Tibial artery (tissue), 4 donors: ENCODE data around the gene EPN2.

ENCODE experiments used
- DNase-seq, 2 donors: peaks; one replicate each; pipeline ENCODE4 v3.0.0-alpha.2; 2019
- H3K27ac ChIP-seq, 2 donors: fragments of 200-600 bp; sonication (generic) in 1 of 2; 1 replicate in 1 of 2; 2 replicates in 1 of 2; pipeline ENCODE4 v1.5.1; 2018 to 2019; ENCODE audit warnings: mild to moderate bottlenecking in 1 of 2
- H3K27me3 ChIP-seq, 2 donors: fragments of 200-600 bp; sonication (generic) in 1 of 2; one replicate each; pipeline versions ENCODE4 v1.5.1 to v1.6.0; 2016 to 2019
- H3K36me3 ChIP-seq, 3 donors: fragments of 200-600 bp; sonication (generic) in 2 of 3; one replicate each; pipeline ENCODE4 v1.5.1; 2016 to 2019; ENCODE audit warnings: mild to moderate bottlenecking in 2 of 3
- H3K4me1 ChIP-seq, 4 donors: fragments of 200-600 bp; sonication (generic) in 2 of 4; 1 replicate in 3 of 4; 2 replicates in 1 of 4; pipeline ENCODE4 v1.5.1; 2016 to 2019
- H3K4me3 ChIP-seq, 2 donors: fragments of 200-600 bp; sonication (generic) in 1 of 2; 1 replicate in 1 of 2; 2 replicates in 1 of 2; pipeline ENCODE4 v1.5.1; 2018 to 2019; ENCODE audit warnings: mild to moderate bottlenecking in 2 of 2
- H3K9me3 ChIP-seq, 3 donors: fragments of 200-600 bp; sonication (generic) in 1 of 3; one replicate each; pipeline ENCODE4 v1.5.1; 2016 to 2019
- CTCF ChIP-seq, 2 experiments: fragments of 200-600 bp in 1 of 2; fragments of 450-650 bp in 1 of 2; IDR thresholded peaks; one replicate each; pipeline ENCODE4 v1.5.1; 2017 to 2019; ENCODE audit warnings: antibody characterized with exemption in 2 of 2, mild to moderate bottlenecking in 1 of 2, moderate library complexity in 1 of 2
- intact Hi-C: fragments of 100-400 bp; cut with DNase I; formaldehyde crosslinking; loops from one replicate; pipeline ENCODE4 v1.15.0; 2023; ENCODE audit warnings: low total_unique reads

The EPN2 gene

GRCh38 chr17:19329136-19329535 is 92.0 kb downstream of the EPN2 start:
- Histone ChIP-seq H3K27ac (no peak overlapping the region), H3K4me1 (no peaks in the 10 kb centered on the region), H3K36me3 (peaks cover 0 to 56% (median 24%) of the 10 kb centered on the region in 3 donors), H3K27me3 (no peaks in the 10 kb centered on the region), H3K4me3 (no peak overlapping the region), H3K9me3 (no peaks in the 10 kb centered on the region)
- intact Hi-C loops, result no loop called here
- DNase-seq, result peak in 1 of 2 donors; percentile 56
- TF ChIP-seq CTCF (IDR thresholded peaks at IDR 0.05), result no peak

- H3K4me1 ChIP-seq, result no peaks in the 10 kb centered on the region
- no peak overlapping the region for H3K27ac ChIP-seq
- H3K36me3 ChIP-seq, result peaks cover 0 to 62% (median 26%) of the 10 kb centered on the region in 3 donors
- H3K4me3 ChIP-seq, result no peak overlapping the region
- TF ChIP-seq CTCF (IDR thresholded peaks at IDR 0.05), result no peak
- intact Hi-C loops, result no loop called here
- no peaks in the 10 kb centered on the region for H3K9me3 ChIP-seq
- no peaks in the 10 kb centered on the region for H3K27me3 ChIP-seq
- DNase-seq, result peak in 1 of 2 donors; percentile 24
Observed at GRCh38 chr17:19329839-19330238, 92.7 kb downstream of the EPN2 start.

- DNase-seq, result peak in 1 of 2 donors; percentile 54
- no peak for TF ChIP-seq CTCF (IDR thresholded peaks at IDR 0.05)
- peaks cover 0 to 62% (median 26%) of the 10 kb centered on the region in 3 donors for H3K36me3 ChIP-seq
- H3K27ac ChIP-seq, result no peak overlapping the region
- no peak overlapping the region for H3K4me3 ChIP-seq
- no peaks in the 10 kb centered on the region for H3K27me3 ChIP-seq
- no peaks in the 10 kb centered on the region for H3K4me1 ChIP-seq
- intact Hi-C loops, result no loop called here
- no peaks in the 10 kb centered on the region for H3K9me3 ChIP-seq
Observed at GRCh38 chr17:19330271-19330670, 93.1 kb downstream of the EPN2 start.

GRCh38 chr17:19331134-19331533 is 94.0 kb downstream of the EPN2 start:
- no peak for DNase-seq
- intact Hi-C loops, result no loop called here
- Histone ChIP-seq H3K27me3 (no peaks in the 10 kb centered on the region), H3K27ac (no peak overlapping the region), H3K4me1 (no peaks in the 10 kb centered on the region), H3K36me3 (peaks cover 0 to 68% (median 26%) of the 10 kb centered on the region in 3 donors), H3K9me3 (no peaks in the 10 kb centered on the region), H3K4me3 (no peak overlapping the region)
- TF ChIP-seq CTCF (IDR thresholded peaks at IDR 0.05), result no peak

GRCh38 chr17:19331543-19332245 is 94.5 kb downstream of the EPN2 start:
- no peak for TF ChIP-seq CTCF (IDR thresholded peaks at IDR 0.05)

More at GRCh38 chr17:19331543-19332245, 94.5 kb downstream of the EPN2 start:
- Histone ChIP-seq H3K27me3 (no peaks in the 10 kb centered on the region), H3K4me3 (no peak overlapping the region), H3K9me3 (no peaks in the 10 kb centered on the region), H3K27ac (no peak overlapping the region), H3K4me1 (peaks cover 0 to under 1% (median under 1%) of the 10 kb centered on the region in 4 donors), H3K36me3 (peaks cover 0 to 70% (median 26%) of the 10 kb centered on the region in 3 donors)
- intact Hi-C loops, result no loop called here
- DNase-seq, result no peak
